AG09309 (cell line): ENCODE results near the gene LRRC74B.

Experiments used
- DNase-seq: peaks from one replicate; pipeline ENCODE4 v3.0.0-alpha.2; 2010; ENCODE audit warnings: low read depth
- H3K4me3 ChIP-seq: 2 replicates; pipeline ENCODE4 v1.5.1; 2011; ENCODE audit warnings: mild to moderate bottlenecking, low read depth, low read length, moderate library complexity; ENCODE audit not compliant: control insufficient read depth
- TF ChIP-seq, protein P1 (sequence below): IDR thresholded peaks from 2 replicates; pipeline ENCODE4 v1.5.1; 2011; ENCODE audit warnings: mild to moderate bottlenecking, low read depth, low read length, inconsistent platforms; ENCODE audit not compliant: insufficient read depth, control insufficient read depth; ENCODE audit errors: missing control alignments

The LRRC74B gene

DNA sequence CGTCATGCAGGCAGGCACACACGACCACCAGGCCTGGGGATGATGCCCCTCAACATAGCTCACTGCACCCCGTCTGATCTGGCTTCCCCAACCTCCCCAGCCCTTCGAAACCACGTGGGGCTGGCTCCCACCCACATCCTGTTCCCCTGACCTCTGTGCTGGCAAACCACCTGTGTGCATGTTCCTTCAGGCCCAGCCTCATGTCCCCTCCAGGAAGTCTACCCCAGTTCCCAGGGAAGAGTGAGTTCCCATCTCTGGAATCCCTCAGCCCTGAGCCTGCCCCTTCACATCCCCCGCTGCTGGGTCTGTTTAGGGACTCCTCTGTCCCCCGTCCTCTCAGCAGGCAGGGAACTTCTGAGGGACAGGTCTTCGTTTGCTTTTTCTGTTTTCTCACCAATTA, 20.5 kb upstream of the LRRC74B start:
- no peak for DNase-seq
- TF ChIP-seq, protein P1, sequence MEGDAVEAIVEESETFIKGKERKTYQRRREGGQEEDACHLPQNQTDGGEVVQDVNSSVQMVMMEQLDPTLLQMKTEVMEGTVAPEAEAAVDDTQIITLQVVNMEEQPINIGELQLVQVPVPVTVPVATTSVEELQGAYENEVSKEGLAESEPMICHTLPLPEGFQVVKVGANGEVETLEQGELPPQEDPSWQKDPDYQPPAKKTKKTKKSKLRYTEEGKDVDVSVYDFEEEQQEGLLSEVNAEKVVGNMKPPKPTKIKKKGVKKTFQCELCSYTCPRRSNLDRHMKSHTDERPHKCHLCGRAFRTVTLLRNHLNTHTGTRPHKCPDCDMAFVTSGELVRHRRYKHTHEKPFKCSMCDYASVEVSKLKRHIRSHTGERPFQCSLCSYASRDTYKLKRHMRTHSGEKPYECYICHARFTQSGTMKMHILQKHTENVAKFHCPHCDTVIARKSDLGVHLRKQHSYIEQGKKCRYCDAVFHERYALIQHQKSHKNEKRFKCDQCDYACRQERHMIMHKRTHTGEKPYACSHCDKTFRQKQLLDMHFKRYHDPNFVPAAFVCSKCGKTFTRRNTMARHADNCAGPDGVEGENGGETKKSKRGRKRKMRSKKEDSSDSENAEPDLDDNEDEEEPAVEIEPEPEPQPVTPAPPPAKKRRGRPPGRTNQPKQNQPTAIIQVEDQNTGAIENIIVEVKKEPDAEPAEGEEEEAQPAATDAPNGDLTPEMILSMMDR, result no peak
- H3K4me3 ChIP-seq, result no peak overlapping the region

DNA sequence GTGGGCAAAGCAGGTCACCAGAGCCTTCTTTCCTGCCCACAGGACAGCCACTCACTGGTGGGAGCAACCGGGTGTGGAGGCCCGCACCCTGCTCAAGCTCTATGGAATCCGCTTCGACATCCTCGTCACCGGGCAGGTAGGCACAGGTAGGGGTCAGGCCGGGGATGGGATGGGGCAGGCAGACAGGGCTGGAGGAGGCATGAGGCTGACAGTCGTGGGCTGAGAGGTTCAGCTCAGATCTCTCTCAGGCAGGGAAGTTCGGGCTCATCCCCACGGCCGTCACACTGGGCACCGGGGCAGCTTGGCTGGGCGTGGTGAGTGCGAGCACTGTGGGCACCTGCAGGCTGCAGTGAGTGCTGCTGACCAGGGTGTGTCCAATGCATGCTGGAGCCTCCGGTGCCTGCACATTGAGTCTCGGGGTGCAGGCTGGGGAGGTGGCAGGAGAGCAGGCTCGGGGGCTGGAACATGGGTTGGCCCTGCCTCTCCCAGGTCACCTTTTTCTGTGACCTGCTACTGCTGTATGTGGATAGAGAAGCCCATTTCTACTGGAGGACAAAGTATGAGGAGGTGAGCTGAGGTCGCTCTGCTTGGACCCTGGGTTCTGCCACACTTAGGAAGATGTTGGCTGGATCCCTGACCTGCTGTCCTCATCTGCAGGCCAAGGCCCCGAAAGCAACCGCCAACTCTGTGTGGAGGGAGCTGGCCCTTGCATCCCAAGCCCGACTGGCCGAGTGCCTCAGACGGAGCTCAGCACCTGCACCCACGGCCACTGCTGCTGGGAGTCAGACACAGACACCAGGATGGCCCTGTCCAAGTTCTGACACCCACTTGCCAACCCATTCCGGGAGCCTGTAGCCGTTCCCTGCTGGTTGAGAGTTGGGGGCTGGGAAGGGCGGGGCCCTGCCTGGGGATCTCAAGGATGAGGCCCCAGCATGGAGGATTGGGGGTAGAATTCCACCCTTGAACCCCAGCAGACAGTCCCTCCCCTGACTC, 19.7 kb upstream of the LRRC74B start:
- TF ChIP-seq, protein P1, result no peak
- no peak for DNase-seq
- H3K4me3 ChIP-seq, result no peak overlapping the region

DNA sequence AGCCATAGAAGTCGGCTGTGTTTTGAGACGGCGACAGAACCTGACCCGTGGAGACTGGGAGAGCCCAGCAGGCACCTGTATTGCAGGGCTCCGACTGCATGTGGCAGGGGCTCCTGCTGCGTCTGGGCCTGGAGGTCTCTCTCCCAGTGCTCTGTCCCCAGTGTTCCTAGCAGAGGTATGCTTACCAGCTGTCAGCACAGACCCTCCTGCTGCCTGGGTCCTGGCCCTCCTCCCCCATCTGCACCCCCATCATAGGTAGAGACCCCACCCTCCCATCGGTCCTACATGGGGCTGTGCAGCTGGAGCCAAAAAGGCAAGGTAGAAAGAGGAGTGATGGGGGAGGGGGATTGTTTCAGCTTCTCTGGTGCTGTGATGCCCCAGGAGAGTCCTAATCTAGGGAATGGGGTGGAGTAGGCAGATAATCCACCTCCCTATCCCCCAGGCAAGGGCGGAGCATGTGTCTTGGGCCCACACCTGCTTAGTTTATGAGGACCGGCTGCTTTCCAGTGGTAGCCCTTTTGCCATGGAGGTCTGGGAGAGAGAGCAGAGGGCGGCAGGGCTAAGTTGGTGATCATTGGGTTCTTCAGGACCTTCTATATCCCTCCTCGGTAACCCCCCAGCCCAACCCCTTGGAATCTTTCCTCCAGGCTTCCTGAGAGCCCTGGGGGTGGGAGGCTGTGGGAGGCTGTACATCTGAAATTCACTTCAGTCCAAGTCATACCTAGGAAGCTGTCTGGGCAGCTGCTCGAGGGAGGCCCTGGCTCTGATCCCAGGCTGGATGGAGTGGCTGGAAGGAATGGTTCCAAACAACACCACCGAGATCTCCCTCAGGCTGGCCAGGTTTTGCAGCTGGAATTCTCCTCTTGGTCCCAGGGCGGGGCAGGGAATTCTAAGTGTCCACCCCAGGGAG, 18.7 kb upstream of the LRRC74B start:
- DNase-seq, result no peak
- H3K4me3 ChIP-seq, result no peak overlapping the region
- TF ChIP-seq, protein P1, result no peak

- no peak for DNase-seq
- H3K4me3 ChIP-seq, result no peak overlapping the region
- TF ChIP-seq, protein P1, result no peak
These were observed 17.2 kb upstream of the LRRC74B start for GRCh38 chr22:21028277-21029251.

- TF ChIP-seq, protein P1, result no peak
- no peak overlapping the region for H3K4me3 ChIP-seq
- no peak for DNase-seq
These were observed 16.2 kb upstream of the LRRC74B start for GRCh38 chr22:21029486-21030025.
